Measurements from ENCODE around the gene ABCC1.
"Not testable (repeated sequence)": the region's sequence is repeated elsewhere in the genome, so short reads cannot be mapped to it uniquely, and the experiment has no call there.

The ABCC1 gene

DNA sequence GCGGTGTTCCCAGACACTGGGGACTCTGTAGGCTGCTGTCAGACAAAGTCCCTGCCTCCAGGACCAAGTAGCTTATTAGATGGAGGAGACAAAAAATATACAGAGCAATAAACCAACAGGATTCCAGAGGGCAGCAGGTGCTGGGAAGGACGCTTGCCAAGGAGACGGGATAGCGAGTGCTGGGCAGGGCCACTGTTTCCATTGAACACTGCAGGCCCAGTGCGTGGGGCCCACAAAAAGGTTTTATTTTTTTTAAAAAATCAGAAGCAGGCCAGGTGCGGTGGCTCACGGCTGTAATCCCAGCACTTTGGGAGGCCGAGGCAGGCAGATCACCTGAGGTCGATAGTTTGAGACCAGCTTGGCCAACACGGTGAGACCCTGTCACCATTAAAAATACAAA lies 189.6 kb downstream of the ABCC1 start:
- DNase-seq (ENCODE audit: low read depth, low spot score): no peak

DNA sequence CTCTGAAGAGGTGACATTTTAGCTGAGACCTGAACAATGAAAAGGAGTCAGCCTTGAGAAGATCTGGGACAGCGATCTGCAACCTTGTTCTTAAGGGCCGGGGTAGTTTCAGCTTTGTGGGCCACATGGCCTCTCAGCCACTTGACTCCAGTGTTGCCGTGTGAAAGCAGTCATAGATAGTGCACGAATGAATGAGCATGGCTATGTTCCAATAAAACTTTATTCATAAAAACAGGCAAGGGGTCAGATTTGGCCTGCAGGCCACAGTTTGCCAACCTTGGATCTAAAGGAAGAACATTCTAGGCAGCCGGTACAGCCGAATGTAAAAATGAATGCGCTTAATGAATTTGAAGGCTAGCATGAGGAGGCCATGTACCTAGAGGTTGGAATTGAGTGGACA lies 190.4 kb downstream of the ABCC1 start:
- DNase-seq (ENCODE audit: low read depth, low spot score): no peak

- DNase-seq (ENCODE audit: low read depth, low spot score): no peak
Measured at GRCh38 chr16:16140537-16140936, 191.1 kb downstream of the ABCC1 start.

- DNase-seq (ENCODE audit: low read depth, low spot score): no peak
Measured at GRCh38 chr16:16141141-16141540, 191.7 kb downstream of the ABCC1 start.

DNA sequence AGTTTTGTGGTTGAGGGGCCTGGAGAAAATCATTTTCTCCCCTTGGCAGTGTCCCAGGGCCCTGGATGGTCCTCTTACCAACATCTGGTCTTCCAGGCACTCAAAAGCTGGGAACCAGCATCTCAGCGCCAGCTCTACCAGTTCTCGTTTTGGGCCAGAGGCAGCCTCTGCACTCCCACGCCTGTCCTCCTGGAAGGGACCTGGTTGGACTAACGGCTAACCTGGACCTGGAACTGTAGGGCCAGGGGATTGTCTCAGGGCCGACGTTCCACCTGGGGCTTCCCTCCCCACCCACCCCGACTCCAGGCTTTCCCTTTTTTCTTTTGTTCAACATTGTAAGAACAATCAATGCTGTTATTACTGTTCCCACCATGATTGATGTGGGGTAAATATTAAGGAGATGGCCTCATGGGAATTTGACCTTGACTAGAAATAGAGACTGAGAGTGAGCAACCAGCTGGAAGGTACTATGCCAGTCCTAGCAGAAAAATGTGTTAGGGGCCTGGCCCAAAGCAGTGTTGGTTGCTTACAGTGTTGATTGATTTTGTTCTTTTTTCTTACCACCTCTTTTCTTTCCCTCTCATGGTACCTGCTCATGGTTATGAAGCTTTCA lies 192.5 kb downstream of the ABCC1 start:
- no peak for DNase-seq (ENCODE audit: low read depth, low spot score)

DNA sequence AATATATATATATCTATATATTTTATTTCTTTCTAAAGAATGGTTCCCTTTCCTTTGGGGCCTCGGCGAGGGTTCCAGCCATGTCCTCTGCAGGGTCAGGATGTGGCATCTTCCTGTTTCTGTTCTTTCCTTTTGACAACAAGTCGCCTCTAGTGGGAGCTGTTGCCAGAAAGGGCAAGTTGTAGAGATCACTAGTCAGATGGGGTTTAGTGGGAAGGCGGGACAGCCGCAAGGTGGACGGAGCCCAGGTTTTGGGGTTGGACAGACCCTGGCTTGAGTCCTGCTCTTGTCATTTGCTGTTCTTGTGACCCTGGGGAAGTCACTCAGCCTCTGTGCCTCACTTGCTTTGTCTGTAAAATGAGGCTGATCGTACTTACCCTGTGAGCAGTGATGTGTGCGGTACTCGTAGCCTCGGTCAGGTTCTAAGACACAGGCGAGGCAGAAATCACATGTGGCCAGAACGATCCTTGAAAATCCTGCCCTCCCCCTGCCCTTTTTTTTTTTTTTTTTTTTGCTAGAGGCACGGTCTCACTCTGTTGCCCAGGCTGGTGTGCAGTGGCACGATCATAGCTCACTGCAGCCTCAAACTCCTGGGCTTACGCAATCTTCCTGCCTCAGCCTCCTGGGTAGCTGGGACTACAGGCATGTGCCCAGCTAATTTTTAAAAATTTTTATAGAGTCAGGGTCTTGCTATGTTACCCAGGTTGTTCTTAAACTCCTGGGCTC lies 193.8 kb downstream of the ABCC1 start:
- peak; percentile 46 for DNase-seq (ENCODE audit: low read depth, low spot score)

DNA sequence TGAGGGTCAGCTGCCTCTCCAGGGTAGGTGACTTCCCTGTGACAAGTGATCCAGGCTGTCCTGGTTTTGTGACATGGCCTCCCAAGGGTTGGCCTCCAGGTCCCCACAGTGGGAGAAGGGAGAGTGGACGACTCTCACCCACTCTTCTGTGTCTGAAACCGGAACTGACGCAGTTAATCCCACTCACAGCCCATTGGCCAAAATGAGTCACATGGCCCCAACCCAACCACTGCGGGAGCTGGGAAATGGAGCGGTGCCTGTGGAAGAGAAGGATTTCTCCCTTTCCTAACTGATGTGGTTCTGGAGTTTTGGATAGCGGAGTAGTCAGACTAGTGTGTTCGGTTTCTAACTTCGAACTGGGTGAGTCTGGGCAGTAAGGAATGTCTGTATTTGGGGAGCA lies 194.5 kb downstream of the ABCC1 start:
- no peak for DNase-seq (ENCODE audit: low read depth, low spot score)

- no peak for DNase-seq (ENCODE audit: low read depth, low spot score)
Measured at GRCh38 chr16:16144416-16144815, 195.0 kb downstream of the ABCC1 start.

DNA sequence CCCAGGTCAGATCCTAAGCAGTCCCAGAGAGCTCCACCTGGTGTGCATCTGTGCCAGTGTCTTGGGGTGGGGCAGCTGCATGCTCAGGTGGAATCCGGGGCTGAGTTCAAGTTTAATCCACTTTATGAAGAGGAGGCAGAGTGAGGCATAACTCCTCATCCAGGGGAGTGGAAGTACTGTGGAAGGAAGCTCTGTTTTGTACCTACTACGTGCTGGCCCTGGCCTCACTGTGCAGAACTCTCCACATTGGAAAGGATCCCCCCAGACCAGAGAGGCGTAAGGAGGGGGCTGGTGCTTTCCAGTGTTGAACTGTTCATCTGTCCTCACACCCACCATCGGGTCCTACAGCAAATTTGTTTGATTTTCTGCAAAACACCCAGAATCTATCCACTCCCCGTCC lies 195.9 kb downstream of the ABCC1 start:
- no peak for DNase-seq (ENCODE audit: low read depth, low spot score)

GRCh38 chr16:16146380-16147315 lies 197.2 kb downstream of the ABCC1 start:
- DNase-seq (ENCODE audit: low read depth, low spot score): no peak

DNA sequence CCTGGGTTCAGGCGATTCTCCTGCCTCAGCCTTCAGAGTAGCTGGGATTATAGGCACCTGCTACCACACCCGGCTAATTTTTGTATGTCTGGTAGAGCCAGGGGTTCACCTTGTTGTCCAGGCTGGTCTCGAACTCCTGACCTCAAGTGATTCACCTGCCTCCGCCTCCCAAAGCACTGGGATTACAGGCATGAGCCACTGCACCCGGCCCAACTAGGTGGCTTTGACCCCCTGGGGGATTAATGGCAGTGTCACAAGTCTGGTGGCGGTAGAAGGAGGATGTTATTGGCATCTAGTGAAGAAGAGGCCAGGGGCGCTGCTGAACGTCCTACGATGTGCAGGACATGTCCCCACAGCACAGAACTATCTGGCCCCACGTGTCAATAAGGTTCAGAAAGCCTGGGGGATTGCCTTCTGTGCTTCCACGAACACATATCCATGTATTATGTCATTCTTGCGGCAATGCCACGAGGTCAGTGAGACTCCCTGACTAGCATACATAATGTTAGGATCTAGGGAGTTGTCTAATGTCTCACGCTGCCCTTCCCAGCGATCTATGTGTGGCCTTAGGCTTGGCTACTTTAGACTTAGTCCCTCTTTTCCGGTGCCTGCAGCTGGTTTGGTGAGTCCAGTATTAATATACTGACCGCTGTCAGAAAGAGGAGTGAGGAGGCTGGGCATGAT lies 198.0 kb downstream of the ABCC1 start:
- no peak for DNase-seq (ENCODE audit: low read depth, low spot score)

- peak; percentile 15 for DNase-seq (ENCODE audit: low read depth, low spot score)
Measured at GRCh38 chr16:16148000-16148599, 198.7 kb downstream of the ABCC1 start.

DNA sequence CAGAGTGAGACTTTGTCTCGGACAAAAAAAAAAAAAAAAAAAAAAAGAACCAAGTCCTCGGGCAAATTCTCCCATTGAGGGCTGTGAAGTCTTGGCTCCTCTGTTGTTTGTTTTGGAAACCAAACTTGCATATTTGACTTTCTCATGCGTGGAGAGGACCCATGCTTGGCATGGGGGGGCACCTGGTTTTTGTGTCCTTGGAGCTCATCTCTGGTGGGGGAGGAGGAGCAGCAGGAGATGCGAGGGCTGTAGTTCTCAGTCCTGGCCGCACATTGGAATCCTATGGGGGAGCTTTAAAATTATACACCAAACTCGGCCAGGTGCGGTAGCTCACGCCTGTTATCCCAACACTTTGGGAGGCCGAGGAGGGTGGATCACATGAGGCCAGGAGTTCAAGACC lies 199.3 kb downstream of the ABCC1 start:
- DNase-seq (ENCODE audit: low read depth, low spot score): peak; percentile 18

DNA sequence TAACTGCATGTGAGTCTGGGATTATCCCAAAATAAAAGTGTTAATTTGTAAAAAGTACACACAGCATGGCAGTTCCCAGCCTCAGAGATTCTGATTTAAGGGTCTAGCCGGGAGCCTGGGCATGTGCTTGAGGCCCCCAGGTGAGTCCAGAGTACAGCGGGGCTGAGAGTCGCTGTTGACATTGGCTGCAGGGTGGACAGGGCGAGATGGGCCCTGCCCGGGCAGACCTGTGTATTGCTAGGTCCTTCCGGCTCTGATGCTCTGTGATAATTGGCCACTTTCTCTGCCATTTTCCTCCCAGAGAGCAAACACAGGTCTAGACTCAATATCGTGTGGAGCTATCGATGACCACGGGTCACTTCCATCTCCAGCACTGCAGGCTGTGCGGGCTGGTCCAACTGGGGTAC lies 200.3 kb downstream of the ABCC1 start:
- DNase-seq (ENCODE audit: low read depth, low spot score): no peak

DNA sequence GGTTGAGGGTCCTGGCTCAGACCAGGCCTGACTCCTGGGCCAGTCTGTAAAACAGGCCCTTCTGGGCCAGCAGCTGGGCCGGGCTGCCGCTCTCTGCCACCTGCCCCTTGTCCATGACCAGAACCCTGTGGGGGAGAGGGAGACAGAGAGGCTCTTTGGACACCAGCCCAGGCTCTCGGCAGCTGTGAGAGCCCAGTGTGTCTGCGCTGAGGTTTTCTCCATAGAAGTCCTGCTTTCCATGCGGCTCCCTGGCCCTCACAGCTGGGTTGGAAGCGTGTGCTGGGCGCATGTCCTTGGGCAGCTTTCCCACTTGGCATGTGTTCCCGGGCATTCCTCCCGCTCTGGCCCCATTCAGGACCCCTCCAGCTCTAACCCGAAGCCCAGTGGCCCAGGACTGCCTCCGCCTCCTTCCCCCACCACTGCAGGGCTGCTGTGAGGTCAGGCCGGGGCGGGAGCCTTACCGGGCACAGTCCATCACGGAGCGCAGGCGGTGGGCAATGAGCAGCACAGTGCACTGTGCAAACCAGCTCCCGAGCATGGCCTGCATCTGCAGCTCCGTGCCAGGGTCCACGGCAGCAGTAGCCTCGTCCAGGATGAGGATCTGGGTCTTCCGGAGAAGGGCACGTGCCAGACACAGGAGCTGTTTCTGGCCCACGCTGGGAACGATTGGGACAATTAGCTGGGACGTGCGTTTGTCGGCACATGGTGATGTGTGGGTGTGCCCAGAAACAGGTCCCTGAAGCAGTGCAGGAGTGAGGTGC lies 200.9 kb downstream of the ABCC1 start:
- no peak for DNase-seq (ENCODE audit: low read depth, low spot score)

GRCh38 chr16:16150878-16151152 lies 201.4 kb downstream of the ABCC1 start:
- DNase-seq (ENCODE audit: low read depth, low spot score): no peak

DNA sequence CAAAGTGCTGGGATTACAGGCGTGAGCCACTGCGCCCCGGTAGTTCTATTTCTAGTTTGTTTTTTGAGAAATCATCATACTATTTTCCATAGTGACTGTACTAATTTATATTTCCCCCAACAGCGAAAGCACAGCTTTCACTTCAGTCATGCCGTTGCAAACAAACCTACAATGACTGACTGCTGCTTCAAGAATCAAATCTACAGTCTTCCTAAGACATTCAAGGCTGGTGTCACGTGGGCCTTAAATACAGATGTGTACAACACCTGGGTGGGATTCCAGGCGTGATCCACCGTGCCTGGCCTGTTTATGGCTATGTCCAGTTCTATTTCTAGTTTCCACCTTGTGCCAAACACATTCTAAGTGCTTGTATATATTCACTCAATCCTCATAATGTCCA lies 201.9 kb downstream of the ABCC1 start:
- no peak for DNase-seq (ENCODE audit: low read depth, low spot score)

- DNase-seq (ENCODE audit: low read depth, low spot score): not testable (repeated sequence)
Measured at GRCh38 chr16:16153000-16153399, 203.6 kb downstream of the ABCC1 start.

GRCh38 chr16:16154281-16154951 lies 205.0 kb downstream of the ABCC1 start:
- DNase-seq (ENCODE audit: low read depth, low spot score): no peak

DNA sequence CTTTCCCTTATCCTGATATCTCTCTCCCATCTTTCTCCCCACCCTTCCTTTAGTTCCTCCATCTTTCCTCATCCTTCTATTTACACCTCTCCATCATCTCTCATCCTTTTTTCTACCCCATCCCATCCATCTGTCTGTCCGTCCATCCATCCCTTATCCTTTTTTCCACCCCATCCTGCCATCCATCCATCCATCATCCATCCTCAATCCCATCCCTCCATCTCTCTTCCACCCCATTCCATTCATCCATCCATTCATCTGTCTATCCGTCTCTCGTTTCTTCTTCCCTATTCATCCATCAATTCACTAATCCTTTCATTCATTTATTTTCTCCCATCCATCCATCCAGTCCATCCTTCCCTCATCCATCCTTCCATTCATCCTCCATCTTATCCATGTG lies 205.8 kb downstream of the ABCC1 start:
- DNase-seq (ENCODE audit: low read depth, low spot score): no peak
